ENCODE measurements around the gene SCAPER.

Gene SCAPER

DNA sequence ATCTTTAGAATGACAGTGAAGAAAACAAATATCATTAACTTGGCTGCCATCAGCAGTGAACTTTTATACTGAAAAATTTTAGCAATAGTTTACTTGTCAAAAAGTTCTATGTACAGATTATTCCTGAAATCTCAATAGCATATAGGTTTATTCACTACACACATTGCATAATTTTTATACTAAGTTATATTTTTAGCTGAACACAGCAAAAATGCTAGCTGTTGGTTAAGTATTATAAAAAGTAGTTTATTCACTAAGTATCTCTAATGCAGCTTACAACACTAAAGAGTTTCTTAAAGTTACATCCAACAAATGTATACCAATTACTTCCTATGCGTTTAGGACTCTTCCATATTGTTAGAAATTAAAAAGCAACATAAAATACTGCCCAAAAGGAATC is 131.9 kb downstream of the SCAPER start:
- TF ChIP-seq ZNF214 (tag by site-specific recombination; IDR thresholded peaks at IDR 0.05; ENCODE audit: borderline replicate concordance) (no peak), ZNF366 (tag by site-specific recombination; conservative IDR thresholded peaks at IDR 0.05) (no peak), PBX3 (CRISPR knock-in tag; IDR thresholded peaks at IDR 0.05) (no peak), ZNF830 (tag by site-specific recombination; IDR thresholded peaks at IDR 0.05; ENCODE audit: low read depth) (no peak), BCL11A (tag by site-specific recombination; IDR thresholded peaks at IDR 0.05; ENCODE audit: low read depth) (no peak), ZNF677 (tag by site-specific recombination; IDR thresholded peaks at IDR 0.05) (no peak), ZNF350 (tag by site-specific recombination; IDR thresholded peaks at IDR 0.05) (no peak), KLF17 (tag by site-specific recombination; IDR thresholded peaks at IDR 0.05) (no peak), ZNF133 (tag by site-specific recombination; IDR thresholded peaks at IDR 0.05) (no peak), ZNF600 (tag by site-specific recombination; IDR thresholded peaks at IDR 0.05) (no peak), ZBTB11 (tag by site-specific recombination; conservative IDR thresholded peaks at IDR 0.05; ENCODE audit: low read depth) (no peak), ZNF654 (tag by site-specific recombination; IDR thresholded peaks at IDR 0.05; ENCODE audit: low read depth) (no peak), ZNF626 (tag by site-specific recombination; IDR thresholded peaks at IDR 0.05) (no peak), TRIM28 (IDR thresholded peaks at IDR 0.05; ENCODE audit: borderline replicate concordance, low read length) (no peak), ZNF2 (tag by site-specific recombination; IDR thresholded peaks at IDR 0.05) (no peak), ZNF785 (tag by site-specific recombination; IDR thresholded peaks at IDR 0.05) (no peak)
- POLR2A ChIA-PET = no interaction called here

GRCh38 chr15:76772776-76773175 is 132.4 kb downstream of the SCAPER start:
- CTCF ChIA-PET = interaction anchor here (0.5 to 0.7 kb wide), 3 partner anchors 277 to 713 kb away, joined by 3 to 4 read pairs (median 4); partner anchors contain the start of gene TMEM266
- no peaks in the 10 kb centered on the region for H3K9me3 ChIP-seq (ENCODE audit: control insufficient read depth, insufficient read depth, low read depth, low read length)
- H3K4me1 ChIP-seq (ENCODE audit: control insufficient read depth, insufficient read depth, low read length) = no peaks in the 10 kb centered on the region
- no peak overlapping the region for H3K27ac ChIP-seq (ENCODE audit: extremely low read depth, low read depth, low read length)
- POLR2A ChIA-PET = no interaction called here
- H3K36me3 ChIP-seq (ENCODE audit: control insufficient read depth in 2 of 2, insufficient read depth in 1 of 2, low read length in 2 of 2) = peaks cover 6% of the 10 kb centered on the region in 2 experiments; a peak in 2 of 3 replicates
- H3K4me3 ChIP-seq (ENCODE audit: low read depth, low read length) = no peak overlapping the region
- TF ChIP-seq GLI2 (tag by site-specific recombination; IDR thresholded peaks at IDR 0.05; ENCODE audit: borderline replicate concordance, low read depth) (no peak), ZNF221 (tag by site-specific recombination; IDR thresholded peaks at IDR 0.05; ENCODE audit: borderline replicate concordance) (no peak), GFI1B (tag by site-specific recombination; IDR thresholded peaks at IDR 0.05) (no peak), ZNF473 (tag by site-specific recombination; IDR thresholded peaks at IDR 0.05) (no peak), ZNF324 (tag by site-specific recombination; IDR thresholded peaks at IDR 0.05) (no peak)
- TF ChIP-seq, protein P1, sequence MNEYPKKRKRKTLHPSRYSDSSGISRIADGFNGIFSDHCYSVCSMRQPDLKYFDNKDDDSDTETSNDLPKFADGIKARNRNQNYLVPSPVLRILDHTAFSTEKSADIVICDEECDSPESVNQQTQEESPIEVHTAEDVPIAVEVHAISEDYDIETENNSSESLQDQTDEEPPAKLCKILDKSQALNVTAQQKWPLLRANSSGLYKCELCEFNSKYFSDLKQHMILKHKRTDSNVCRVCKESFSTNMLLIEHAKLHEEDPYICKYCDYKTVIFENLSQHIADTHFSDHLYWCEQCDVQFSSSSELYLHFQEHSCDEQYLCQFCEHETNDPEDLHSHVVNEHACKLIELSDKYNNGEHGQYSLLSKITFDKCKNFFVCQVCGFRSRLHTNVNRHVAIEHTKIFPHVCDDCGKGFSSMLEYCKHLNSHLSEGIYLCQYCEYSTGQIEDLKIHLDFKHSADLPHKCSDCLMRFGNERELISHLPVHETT (tag by site-specific recombination; IDR thresholded peaks at IDR 0.05) = no peak
- TF ChIP-seq, protein P2, sequence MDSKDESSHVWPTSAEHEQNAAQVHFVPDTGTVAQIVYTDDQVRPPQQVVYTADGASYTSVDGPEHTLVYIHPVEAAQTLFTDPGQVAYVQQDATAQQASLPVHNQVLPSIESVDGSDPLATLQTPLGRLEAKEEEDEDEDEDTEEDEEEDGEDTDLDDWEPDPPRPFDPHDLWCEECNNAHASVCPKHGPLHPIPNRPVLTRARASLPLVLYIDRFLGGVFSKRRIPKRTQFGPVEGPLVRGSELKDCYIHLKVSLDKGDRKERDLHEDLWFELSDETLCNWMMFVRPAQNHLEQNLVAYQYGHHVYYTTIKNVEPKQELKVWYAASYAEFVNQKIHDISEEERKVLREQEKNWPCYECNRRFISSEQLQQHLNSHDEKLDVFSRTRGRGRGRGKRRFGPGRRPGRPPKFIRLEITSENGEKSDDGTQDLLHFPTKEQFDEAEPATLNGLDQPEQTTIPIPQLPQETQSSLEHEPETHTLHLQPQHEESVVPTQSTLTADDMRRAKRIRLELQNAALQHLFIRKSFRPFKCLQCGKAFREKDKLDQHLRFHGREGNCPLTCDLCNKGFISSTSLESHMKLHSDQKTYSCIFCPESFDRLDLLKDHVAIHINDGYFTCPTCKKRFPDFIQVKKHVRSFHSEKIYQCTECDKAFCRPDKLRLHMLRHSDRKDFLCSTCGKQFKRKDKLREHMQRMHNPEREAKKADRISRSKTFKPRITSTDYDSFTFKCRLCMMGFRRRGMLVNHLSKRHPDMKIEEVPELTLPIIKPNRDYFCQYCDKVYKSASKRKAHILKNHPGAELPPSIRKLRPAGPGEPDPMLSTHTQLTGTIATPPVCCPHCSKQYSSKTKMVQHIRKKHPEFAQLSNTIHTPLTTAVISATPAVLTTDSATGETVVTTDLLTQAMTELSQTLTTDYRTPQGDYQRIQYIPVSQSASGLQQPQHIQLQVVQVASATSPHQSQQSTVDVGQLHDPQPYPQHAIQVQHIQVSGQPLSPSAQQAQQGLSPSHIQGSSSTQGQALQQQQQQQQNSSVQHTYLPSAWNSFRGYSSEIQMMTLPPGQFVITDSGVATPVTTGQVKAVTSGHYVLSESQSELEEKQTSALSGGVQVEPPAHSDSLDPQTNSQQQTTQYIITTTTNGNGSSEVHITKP (tag by site-specific recombination; IDR thresholded peaks at IDR 0.05) = no peak

More for the DNA sequence above, 131.9 kb downstream of the SCAPER start:
- CTCF ChIA-PET = interaction anchor here (0.5 to 0.7 kb wide), 3 partner anchors 278 to 713 kb away, joined by 3 to 4 read pairs (median 4); partner anchors contain the start of gene TMEM266
- no peaks in the 10 kb centered on the region for H3K4me1 ChIP-seq (ENCODE audit: control insufficient read depth, insufficient read depth, low read length)
- no peak overlapping the region for H3K4me3 ChIP-seq (ENCODE audit: low read depth, low read length)
- H3K27ac ChIP-seq (ENCODE audit: extremely low read depth, low read depth, low read length) = no peak overlapping the region
- H3K36me3 ChIP-seq (ENCODE audit: control insufficient read depth in 2 of 2, insufficient read depth in 1 of 2, low read length in 2 of 2) = peaks cover 6% of the 10 kb centered on the region in 2 experiments; a peak in 2 of 3 replicates
- H3K9me3 ChIP-seq (ENCODE audit: control insufficient read depth, insufficient read depth, low read depth, low read length) = no peaks in the 10 kb centered on the region

Data from HEK293 (cell line).